SK-N-MC (cell line): ENCODE measurements around the gene PCED1A.
A peak's percentile ranks its signal among the peaks of the same experiment; 100 is the strongest.

Experiments
- DNase-seq: peaks from one replicate; pipeline ENCODE4 v3.0.0-alpha.2; 2011; ENCODE audit warnings: low read depth, low spot score
- H3K27ac ChIP-seq: fragments of 200-600 bp; sonication (generic); 2 replicates; pipeline ENCODE4 v1.5.1; 2016; ENCODE audit warnings: mixed run types
- H3K36me3 ChIP-seq: fragments of 200-600 bp; sonication (generic); 2 replicates; pipeline ENCODE4 v1.6.1; 2017; ENCODE audit warnings: antibody characterized with exemption, low read length, mixed read lengths; ENCODE audit not compliant: insufficient read depth
- H3K4me3 ChIP-seq: fragments of 200-600 bp; sonication (generic); 2 replicates; pipeline ENCODE4 v1.5.1; 2016
- H3K9ac ChIP-seq: fragments of 200-600 bp; sonication (generic); 2 replicates; pipeline ENCODE4 v1.8.0; 2017; ENCODE audit warnings: mixed run types, mixed read lengths; ENCODE audit not compliant: insufficient read length
- H3K9me3 ChIP-seq: fragments of 200-600 bp; sonication (generic); 2 replicates; pipeline ENCODE4 v1.6.1; 2017; ENCODE audit warnings: low read depth, mild to moderate bottlenecking, antibody characterized with exemption, low read length, moderate library complexity, mixed read lengths
- EZH2 ChIP-seq: fragments of 200-600 bp; sonication (generic); IDR thresholded peaks from one replicate; pipeline ENCODE4 v1.6.1; 2017; ENCODE audit warnings: antibody characterized with exemption
- FOXP2 ChIP-seq: optimal IDR thresholded peaks from 2 replicates; pipeline ENCODE3; 2011; ENCODE audit warnings: mild to moderate bottlenecking, moderate library complexity; ENCODE audit not compliant: insufficient read depth; ENCODE audit errors: extremely low read length, control extremely low read depth
- POLR2AphosphoS5 ChIP-seq: IDR thresholded peaks from 2 replicates; pipeline ENCODE4 v1.6.1; 2012; ENCODE audit warnings: mild to moderate bottlenecking, low read depth, low read length, borderline replicate concordance

PCED1A gene

GRCh38 chr20:2840138-2840966 is at the start of gene PCED1A, which contains the start of gene VPS16:
Gene PCED1A (minus strand): TSS chr20:2840655. CDS start chr20:2839912, 743 bp downstream.
Gene VPS16 (plus strand): TSS chr20:2840745. CDS start chr20:2840775, 30 bp downstream.
- Histone ChIP-seq H3K9me3 (no peaks in the 10 kb centered on the region), H3K9ac (peak within 1 kb of the TSS; percentile 94), H3K4me3 (peak within 1 kb of the TSS; percentile 95), H3K27ac (peak within 1 kb of the TSS; percentile 80), H3K36me3 (peaks cover 7% of the 10 kb centered on the region; the same call in 1 of the 2 replicates)
- DNase-seq, result no peak
- TF ChIP-seq POLR2AphosphoS5 (peak; percentile 87), FOXP2 (no peak)

- Histone ChIP-seq H3K9ac (no peak overlapping the region), H3K27ac (no peak overlapping the region), H3K9me3 (no peaks in the 10 kb centered on the region; the same call in 1 of the 2 replicates), H3K4me3 (no peak overlapping the region), H3K36me3 (peaks cover 3% of the 10 kb centered on the region; the same call in 1 of the 2 replicates)
- DNase-seq, result no peak
- TF ChIP-seq EZH2, result no peak
- TF ChIP-seq FOXP2, result no peak
- TF ChIP-seq POLR2AphosphoS5, result no peak
These were observed 49.3 kb upstream of the PCED1A start for GRCh38 chr20:2889797-2890196.

GRCh38 chr20:2889209-2889608 is 48.8 kb upstream of the PCED1A start:
- TF ChIP-seq FOXP2, result no peak
- TF ChIP-seq POLR2AphosphoS5, result no peak
- no peak for TF ChIP-seq EZH2
- Histone ChIP-seq H3K9ac (no peak overlapping the region), H3K27ac (no peak overlapping the region)

GRCh38 chr20:2888224-2888955 is 47.9 kb upstream of the PCED1A start:
- no peak overlapping the region for H3K4me3 ChIP-seq
- peaks cover 3% of the 10 kb centered on the region; the same call in 1 of the 2 replicates for H3K36me3 ChIP-seq
- H3K27ac ChIP-seq, result no peak overlapping the region
- no peak for DNase-seq
- no peak overlapping the region for H3K9ac ChIP-seq
- TF ChIP-seq FOXP2, result no peak
- no peak for TF ChIP-seq EZH2
- no peaks in the 10 kb centered on the region for H3K9me3 ChIP-seq

More at GRCh38 chr20:2889209-2889608, 48.8 kb upstream of the PCED1A start:
- no peak overlapping the region for H3K4me3 ChIP-seq
- H3K9me3 ChIP-seq, result no peaks in the 10 kb centered on the region; the same call in 1 of the 2 replicates
- H3K36me3 ChIP-seq, result peaks cover 3% of the 10 kb centered on the region; the same call in 1 of the 2 replicates
- DNase-seq, result no peak

- Histone ChIP-seq H3K9me3 (no peaks in the 10 kb centered on the region), H3K27ac (no peak overlapping the region), H3K36me3 (peaks cover 3% of the 10 kb centered on the region; the same call in 1 of the 2 replicates), H3K9ac (no peak overlapping the region), H3K4me3 (no peak overlapping the region)
- no peak for DNase-seq
- TF ChIP-seq FOXP2, result no peak
- TF ChIP-seq EZH2, result no peak
- no peak for TF ChIP-seq POLR2AphosphoS5
These were observed 47.3 kb upstream of the PCED1A start for GRCh38 chr20:2887715-2888114.

GRCh38 chr20:2883726-2884637 is 43.5 kb upstream of the PCED1A start:
- Histone ChIP-seq H3K4me3 (no peak overlapping the region), H3K27ac (no peak overlapping the region), H3K9ac (no peak overlapping the region), H3K9me3 (no peaks in the 10 kb centered on the region), H3K36me3 (no peaks in the 10 kb centered on the region)
- DNase-seq, result no peak
- no peak for TF ChIP-seq POLR2AphosphoS5
- TF ChIP-seq FOXP2, result no peak
- TF ChIP-seq EZH2, result no peak

- H3K9ac ChIP-seq, result no peak overlapping the region
- peaks cover 9% of the 10 kb centered on the region; the same call in 1 of the 2 replicates for H3K36me3 ChIP-seq
- no peak overlapping the region for H3K4me3 ChIP-seq
- H3K27ac ChIP-seq, result no peak overlapping the region
- TF ChIP-seq POLR2AphosphoS5, result no peak
- no peak for TF ChIP-seq FOXP2
- TF ChIP-seq EZH2, result no peak
- no peaks in the 10 kb centered on the region for H3K9me3 ChIP-seq
- DNase-seq, result no peak
These were observed 40.2 kb upstream of the PCED1A start for GRCh38 chr20:2880650-2881049.
